Testis (tissue), 2 donors: Measurements from ENCODE around the gene PTP4A2.

Experiments
- POLR2A ChIP-seq: fragments of 450-650 bp; IDR thresholded peaks from one replicate; pipeline ENCODE4 v1.6.1; 2017; ENCODE audit warnings: antibody characterized with exemption, mild to moderate bottlenecking, moderate library complexity
- TF ChIP-seq, protein P1 (sequence below), 3 experiments: fragments of 450-650 bp in 2 of 3; fragments of 200-600 bp in 1 of 3; sonication (generic) in 1 of 3; IDR thresholded peaks; one replicate each; pipeline ENCODE4 v1.5.1; 2016 to 2019; ENCODE audit warnings: antibody characterized with exemption in 3 of 3, mild to moderate bottlenecking in 2 of 3, moderate library complexity in 1 of 3

DNA sequence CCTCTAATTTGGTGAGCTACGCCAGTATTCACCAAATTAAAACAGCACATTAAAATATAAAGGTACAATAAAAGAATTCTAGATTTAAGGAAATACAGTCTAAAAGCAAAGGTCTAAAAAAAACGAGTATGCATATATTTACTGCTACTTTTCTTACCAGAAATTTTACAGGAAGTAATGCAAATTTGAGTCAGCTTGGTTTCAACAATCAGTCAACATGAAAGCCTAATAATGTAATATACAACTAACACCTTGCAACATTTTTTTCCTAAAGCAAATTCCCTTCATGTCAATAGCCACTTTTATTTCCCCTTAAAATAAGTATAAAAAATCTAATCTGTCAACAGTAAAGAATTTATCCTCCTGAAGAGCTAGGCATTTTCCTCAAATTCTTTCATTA lies 11.9 kb downstream of the PTP4A2 start:
- TF ChIP-seq, protein P1, sequence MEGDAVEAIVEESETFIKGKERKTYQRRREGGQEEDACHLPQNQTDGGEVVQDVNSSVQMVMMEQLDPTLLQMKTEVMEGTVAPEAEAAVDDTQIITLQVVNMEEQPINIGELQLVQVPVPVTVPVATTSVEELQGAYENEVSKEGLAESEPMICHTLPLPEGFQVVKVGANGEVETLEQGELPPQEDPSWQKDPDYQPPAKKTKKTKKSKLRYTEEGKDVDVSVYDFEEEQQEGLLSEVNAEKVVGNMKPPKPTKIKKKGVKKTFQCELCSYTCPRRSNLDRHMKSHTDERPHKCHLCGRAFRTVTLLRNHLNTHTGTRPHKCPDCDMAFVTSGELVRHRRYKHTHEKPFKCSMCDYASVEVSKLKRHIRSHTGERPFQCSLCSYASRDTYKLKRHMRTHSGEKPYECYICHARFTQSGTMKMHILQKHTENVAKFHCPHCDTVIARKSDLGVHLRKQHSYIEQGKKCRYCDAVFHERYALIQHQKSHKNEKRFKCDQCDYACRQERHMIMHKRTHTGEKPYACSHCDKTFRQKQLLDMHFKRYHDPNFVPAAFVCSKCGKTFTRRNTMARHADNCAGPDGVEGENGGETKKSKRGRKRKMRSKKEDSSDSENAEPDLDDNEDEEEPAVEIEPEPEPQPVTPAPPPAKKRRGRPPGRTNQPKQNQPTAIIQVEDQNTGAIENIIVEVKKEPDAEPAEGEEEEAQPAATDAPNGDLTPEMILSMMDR (IDR thresholded peaks at IDR 0.05): no peak
- TF ChIP-seq POLR2A: no peak
